ENCODE data around the gene ZNF358. TPM values are rescaled to one million over a fixed set of nuclear protein-coding genes. Genes with fewer than 3 reads are reported as not detected.
A peak's percentile ranks its signal among the peaks of the same experiment; 100 is the strongest.

The ZNF358 gene
- total RNA-seq, 4 donors from 2014 or later = 50.2 to 72.7 (median 69.1) TPM

GRCh38 chr19:7519361-7520130 lies 3.6 kb downstream of the ZNF358 start:
- peaks cover 0 to 5% (median 0%) of the 10 kb centered on the region in 4 donors for H3K36me3 ChIP-seq
- no peaks in the 10 kb centered on the region for H3K9me3 ChIP-seq
- intact Hi-C loops (cut with DNase I; ENCODE audit: low total_unique reads) = no loop called here
- peaks cover 7 to 46% (median 32%) of the 10 kb centered on the region in 4 donors for H3K4me1 ChIP-seq
- H3K27me3 ChIP-seq = no peaks in the 10 kb centered on the region
- no peak for DNase-seq
- TF ChIP-seq, protein P1, sequence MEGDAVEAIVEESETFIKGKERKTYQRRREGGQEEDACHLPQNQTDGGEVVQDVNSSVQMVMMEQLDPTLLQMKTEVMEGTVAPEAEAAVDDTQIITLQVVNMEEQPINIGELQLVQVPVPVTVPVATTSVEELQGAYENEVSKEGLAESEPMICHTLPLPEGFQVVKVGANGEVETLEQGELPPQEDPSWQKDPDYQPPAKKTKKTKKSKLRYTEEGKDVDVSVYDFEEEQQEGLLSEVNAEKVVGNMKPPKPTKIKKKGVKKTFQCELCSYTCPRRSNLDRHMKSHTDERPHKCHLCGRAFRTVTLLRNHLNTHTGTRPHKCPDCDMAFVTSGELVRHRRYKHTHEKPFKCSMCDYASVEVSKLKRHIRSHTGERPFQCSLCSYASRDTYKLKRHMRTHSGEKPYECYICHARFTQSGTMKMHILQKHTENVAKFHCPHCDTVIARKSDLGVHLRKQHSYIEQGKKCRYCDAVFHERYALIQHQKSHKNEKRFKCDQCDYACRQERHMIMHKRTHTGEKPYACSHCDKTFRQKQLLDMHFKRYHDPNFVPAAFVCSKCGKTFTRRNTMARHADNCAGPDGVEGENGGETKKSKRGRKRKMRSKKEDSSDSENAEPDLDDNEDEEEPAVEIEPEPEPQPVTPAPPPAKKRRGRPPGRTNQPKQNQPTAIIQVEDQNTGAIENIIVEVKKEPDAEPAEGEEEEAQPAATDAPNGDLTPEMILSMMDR (IDR thresholded peaks at IDR 0.05) = no peak
- TF ChIP-seq POLR2A (IDR thresholded peaks at IDR 0.05) (no peak), EP300 (IDR thresholded peaks at IDR 0.05; ENCODE audit: low read depth) (no peak), POLR2AphosphoS5 (IDR thresholded peaks at IDR 0.05) (no peak)
- in situ Hi-C loops (cut with MboI; ENCODE audit: low pct_ligation_motif_present in 1 of 4, low pct_unique_long_range_greater_than_20kb in 1 of 4, low sequenced_read_pairs in 3 of 4) = no loop called here
- H3K4me3 ChIP-seq = no peak overlapping the region
- 98% methylated on average over 74 of the region's 74 CpGs; no CpG with 5 or more reads in 1 of the 2 donors for WGBS, 2 donors (ENCODE audit: low coverage in 1 of 2)
- H3K27ac ChIP-seq = no peak overlapping the region

DNA sequence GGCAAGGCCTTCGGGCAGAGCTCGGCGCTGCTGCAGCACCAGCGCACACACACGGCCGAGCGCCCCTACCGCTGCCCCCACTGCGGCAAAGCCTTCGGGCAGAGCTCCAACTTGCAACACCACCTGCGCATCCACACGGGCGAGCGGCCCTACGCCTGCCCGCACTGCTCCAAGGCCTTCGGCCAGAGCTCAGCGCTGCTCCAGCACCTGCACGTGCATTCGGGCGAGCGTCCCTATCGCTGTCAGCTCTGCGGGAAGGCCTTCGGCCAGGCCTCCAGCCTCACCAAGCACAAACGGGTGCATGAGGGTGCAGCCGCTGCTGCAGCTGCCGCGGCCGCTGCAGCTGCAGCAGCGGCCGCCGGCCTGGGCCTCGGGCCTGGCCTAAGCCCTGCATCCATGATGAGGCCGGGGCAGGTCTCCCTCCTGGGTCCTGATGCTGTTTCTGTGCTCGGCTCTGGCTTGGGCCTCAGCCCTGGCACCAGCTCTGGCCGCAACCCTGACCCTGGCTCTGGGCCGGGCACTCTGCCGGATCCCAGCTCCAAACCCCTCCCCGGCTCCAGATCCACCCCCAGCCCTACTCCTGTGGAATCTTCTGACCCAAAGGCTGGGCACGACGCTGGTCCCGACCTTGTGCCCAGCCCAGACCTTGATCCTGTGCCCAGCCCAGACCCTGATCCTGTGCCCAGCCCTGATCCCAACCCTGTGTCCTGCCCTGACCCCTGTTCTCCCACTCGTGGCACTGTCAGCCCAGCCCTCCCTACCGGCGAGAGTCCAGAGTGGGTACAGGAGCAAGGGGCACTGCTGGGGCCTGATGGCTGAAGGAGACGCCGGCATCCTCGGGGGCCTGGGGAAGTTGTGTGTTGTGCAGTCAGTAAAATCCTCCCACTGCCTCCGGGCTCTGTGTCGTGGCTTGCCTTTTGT lies 4.5 kb downstream of the ZNF358 start:
- in situ Hi-C loops (cut with MboI; ENCODE audit: low pct_ligation_motif_present in 1 of 4, low pct_unique_long_range_greater_than_20kb in 1 of 4, low sequenced_read_pairs in 3 of 4) = no loop called here
- no peak overlapping the region for H3K27ac ChIP-seq
- WGBS, 2 donors (ENCODE audit: low coverage in 1 of 2) = 90% methylated on average over 32 of the region's 51 CpGs; no CpG with 5 or more reads in 1 of the 2 donors
- H3K36me3 ChIP-seq = peaks cover 0 to 5% (median 0%) of the 10 kb centered on the region in 4 donors
- no peak for DNase-seq
- H3K9me3 ChIP-seq = no peaks in the 10 kb centered on the region
- no peak for TF ChIP-seq POLR2A (IDR thresholded peaks at IDR 0.05)
- TF ChIP-seq, protein P1 (IDR thresholded peaks at IDR 0.05) = no peak
- TF ChIP-seq EP300 (IDR thresholded peaks at IDR 0.05; ENCODE audit: low read depth) = no peak
- TF ChIP-seq POLR2AphosphoS5 (IDR thresholded peaks at IDR 0.05) = no peak
- no peaks in the 10 kb centered on the region for H3K27me3 ChIP-seq
- H3K4me1 ChIP-seq = peaks cover 7 to 39% (median 30%) of the 10 kb centered on the region in 4 donors
- intact Hi-C loops (cut with DNase I; ENCODE audit: low total_unique reads) = no loop called here
- H3K4me3 ChIP-seq = no peak overlapping the region

- peak overlapping the region in 1 of 4 donors; percentile 93 for H3K4me3 ChIP-seq
- H3K4me1 ChIP-seq = peaks cover 7 to 33% (median 24%) of the 10 kb centered on the region in 4 donors
- no peaks in the 10 kb centered on the region for H3K9me3 ChIP-seq
- 54% methylated on average over 10 of the region's 10 CpGs; no CpG with 5 or more reads in 1 of the 2 donors for WGBS, 2 donors (ENCODE audit: low coverage in 1 of 2)
- peak overlapping the region; percentile 62 to 84 (median 76) for H3K27ac ChIP-seq
- intact Hi-C loops (cut with DNase I; ENCODE audit: low total_unique reads) = no loop called here
- peaks cover 0 to 5% (median 0%) of the 10 kb centered on the region in 4 donors for H3K36me3 ChIP-seq
- DNase-seq = no peak
- TF ChIP-seq EP300 (IDR thresholded peaks at IDR 0.05; ENCODE audit: low read depth) (no peak), POLR2A (IDR thresholded peaks at IDR 0.05) (no peak), POLR2AphosphoS5 (IDR thresholded peaks at IDR 0.05) (no peak)
- TF ChIP-seq, protein P1 (IDR thresholded peaks at IDR 0.05) = no peak
- no peaks in the 10 kb centered on the region for H3K27me3 ChIP-seq
- in situ Hi-C loops (cut with MboI; ENCODE audit: low pct_ligation_motif_present in 1 of 4, low pct_unique_long_range_greater_than_20kb in 1 of 4, low sequenced_read_pairs in 3 of 4) = no loop called here
These were observed 5.7 kb downstream of the ZNF358 start for GRCh38 chr19:7521551-7522071.

Data from transverse colon (tissue), 4 donors.